HG02852 (cell line): ENCODE results near the gene ZSCAN30.
"Not testable (repeated sequence)": the region's sequence is repeated elsewhere in the genome, so short reads cannot be mapped to it uniquely, and the experiment has no call there.

Experiments used
- ATAC-seq: cut with Tn5 transposase; IDR thresholded peaks from one replicate; pipeline ENCODE4 v1.9.1; 2021; ENCODE audit warnings: mild to moderate bottlenecking, moderate library complexity; ENCODE audit not compliant: unreplicated experiment

Gene ZSCAN30

GRCh38 chr18:35239314-35239713 lies 50.7 kb downstream of the ZSCAN30 start:
- ATAC-seq = no peak

GRCh38 chr18:35236571-35237363 lies 53.3 kb downstream of the ZSCAN30 start:
- no peak for ATAC-seq

- peak; percentile 91 for ATAC-seq
Measured at GRCh38 chr18:35231052-35231451, 59.0 kb downstream of the ZSCAN30 start.

- no peak for ATAC-seq
Measured at GRCh38 chr18:35227254-35227653, 62.8 kb downstream of the ZSCAN30 start.

- ATAC-seq = no peak
Measured at GRCh38 chr18:35223797-35224196, 66.2 kb downstream of the ZSCAN30 start.

- ATAC-seq = no peak
Measured at GRCh38 chr18:35220424-35220823, 69.6 kb downstream of the ZSCAN30 start.

- ATAC-seq = not testable (repeated sequence)
Measured at GRCh38 chr18:35219331-35219730, 70.7 kb downstream of the ZSCAN30 start.

- ATAC-seq = not testable (repeated sequence)
Measured at GRCh38 chr18:35216611-35217010, 73.4 kb downstream of the ZSCAN30 start.

GRCh38 chr18:35215026-35215425 lies 75.0 kb downstream of the ZSCAN30 start:
- ATAC-seq = no peak

- not testable (repeated sequence) for ATAC-seq
Measured at GRCh38 chr18:35205746-35206458, 84.1 kb downstream of the ZSCAN30 start.

GRCh38 chr18:35205199-35205712 lies 84.8 kb downstream of the ZSCAN30 start:
- ATAC-seq = no peak

- no peak for ATAC-seq
Measured at GRCh38 chr18:35203067-35203466, 87.0 kb downstream of the ZSCAN30 start.

- no peak for ATAC-seq
Measured at GRCh38 chr18:35201256-35201931, 88.6 kb downstream of the ZSCAN30 start.
